Measurements from ENCODE around the gene SLC16A6. TPM values are rescaled to one million over a fixed set of nuclear protein-coding genes. Genes with fewer than 3 reads are reported as not detected.
"Not testable (repeated sequence)": the region's sequence is repeated elsewhere in the genome, so short reads cannot be mapped to it uniquely, and the experiment has no call there.

The SLC16A6 gene
- total RNA-seq, 2 donors from 2014 or later = 0.41 to 1.2 TPM

DNA sequence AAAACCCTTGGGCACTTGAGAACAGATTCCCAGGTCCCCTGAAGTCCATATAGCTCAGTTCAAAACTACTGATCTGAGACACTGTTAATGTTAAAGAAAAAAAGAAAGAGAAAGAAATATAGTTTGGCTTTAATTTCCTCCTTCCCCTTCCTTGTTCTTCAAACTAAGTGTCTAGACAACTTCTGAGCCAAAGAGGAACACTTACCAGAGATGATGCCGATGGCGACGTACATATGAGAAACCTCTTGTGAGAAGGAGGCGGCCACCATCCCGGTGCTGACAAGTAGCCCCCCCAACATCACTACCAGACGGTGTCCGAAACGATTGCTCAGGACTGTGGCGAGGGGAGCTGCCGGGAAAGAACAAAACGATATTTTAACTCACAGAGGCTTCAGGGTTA is 17.2 kb downstream of the SLC16A6 start:
- H3K27me3 ChIP-seq (replicated peaks; ENCODE audit: insufficient read depth) = no peaks in the 10 kb centered on the region
- H3K36me3 ChIP-seq = no peaks in the 10 kb centered on the region
- H3K27ac ChIP-seq = no peak overlapping the region
- no peak for DNase-seq (ENCODE audit: low spot score)
- TF ChIP-seq, protein P1, sequence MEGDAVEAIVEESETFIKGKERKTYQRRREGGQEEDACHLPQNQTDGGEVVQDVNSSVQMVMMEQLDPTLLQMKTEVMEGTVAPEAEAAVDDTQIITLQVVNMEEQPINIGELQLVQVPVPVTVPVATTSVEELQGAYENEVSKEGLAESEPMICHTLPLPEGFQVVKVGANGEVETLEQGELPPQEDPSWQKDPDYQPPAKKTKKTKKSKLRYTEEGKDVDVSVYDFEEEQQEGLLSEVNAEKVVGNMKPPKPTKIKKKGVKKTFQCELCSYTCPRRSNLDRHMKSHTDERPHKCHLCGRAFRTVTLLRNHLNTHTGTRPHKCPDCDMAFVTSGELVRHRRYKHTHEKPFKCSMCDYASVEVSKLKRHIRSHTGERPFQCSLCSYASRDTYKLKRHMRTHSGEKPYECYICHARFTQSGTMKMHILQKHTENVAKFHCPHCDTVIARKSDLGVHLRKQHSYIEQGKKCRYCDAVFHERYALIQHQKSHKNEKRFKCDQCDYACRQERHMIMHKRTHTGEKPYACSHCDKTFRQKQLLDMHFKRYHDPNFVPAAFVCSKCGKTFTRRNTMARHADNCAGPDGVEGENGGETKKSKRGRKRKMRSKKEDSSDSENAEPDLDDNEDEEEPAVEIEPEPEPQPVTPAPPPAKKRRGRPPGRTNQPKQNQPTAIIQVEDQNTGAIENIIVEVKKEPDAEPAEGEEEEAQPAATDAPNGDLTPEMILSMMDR (IDR thresholded peaks at IDR 0.05) = no peak
- H3K9me3 ChIP-seq = peaks cover 6% of the 10 kb centered on the region
- ATAC-seq (ENCODE audit: insufficient number of reproducible peaks, low FRiP score, low read depth) = no peak
- H3K4me1 ChIP-seq (ENCODE audit: control insufficient read depth in 1 of 2, low read depth in 2 of 2) = no peaks in the 10 kb centered on the region
- no peak overlapping the region for H3K4me3 ChIP-seq

DNA sequence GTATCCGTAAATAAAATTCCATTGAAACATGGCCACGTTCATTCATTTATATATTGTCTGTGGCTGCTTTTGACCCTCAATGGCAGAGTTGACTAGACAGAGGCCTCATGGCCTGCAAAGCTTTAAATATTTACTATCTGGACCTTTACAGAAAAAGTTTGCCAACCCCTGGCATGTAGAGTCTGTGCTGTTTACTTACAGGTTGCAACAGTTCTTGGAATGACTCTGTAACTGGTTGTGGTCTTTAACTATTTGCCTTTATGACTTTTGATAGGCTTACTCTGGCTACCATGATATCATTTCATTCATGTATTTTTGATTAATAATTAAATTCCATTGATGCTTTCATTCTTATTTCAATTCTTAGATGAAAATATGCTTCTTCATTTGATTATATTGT is 25.1 kb downstream of the SLC16A6 start:
- H3K4me1 ChIP-seq (ENCODE audit: control insufficient read depth in 1 of 2, low read depth in 2 of 2); H3K27ac ChIP-seq; ATAC-seq (ENCODE audit: insufficient number of reproducible peaks, low FRiP score, low read depth); H3K4me3 ChIP-seq; H3K36me3 ChIP-seq; H3K9me3 ChIP-seq; H3K27me3 ChIP-seq (replicated peaks; ENCODE audit: insufficient read depth); DNase-seq (ENCODE audit: low spot score): not testable (repeated sequence)

DNA sequence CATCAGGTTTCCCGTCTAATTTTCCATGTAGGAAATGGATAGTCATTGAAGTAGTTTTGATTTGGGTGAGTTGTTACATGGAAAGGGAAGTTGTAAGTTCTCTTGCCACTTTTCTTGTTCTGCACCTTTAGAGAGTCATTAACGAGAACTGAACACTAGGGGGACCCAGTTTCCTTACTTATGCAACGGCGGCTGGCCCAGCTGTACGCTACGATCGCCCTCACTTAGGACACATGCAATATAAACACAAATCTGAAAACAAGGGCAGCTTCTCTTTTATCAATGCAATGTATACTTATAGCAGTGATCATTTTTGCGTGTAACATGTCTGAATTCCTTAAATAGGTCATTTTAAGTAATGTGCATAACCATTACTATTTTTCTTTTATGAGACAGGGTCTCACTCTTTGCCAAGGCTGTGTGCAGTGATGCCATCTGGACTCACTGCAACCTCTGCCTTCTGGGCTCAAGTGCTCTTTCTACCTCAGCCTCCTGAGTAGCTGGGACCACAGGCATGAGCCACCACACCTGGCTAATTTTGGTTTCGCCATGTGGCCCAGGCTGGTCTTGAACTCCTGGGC is 27.7 kb downstream of the SLC16A6 start:
- Histone ChIP-seq H3K27ac (peak overlapping the region in 1 of 2 donors; percentile 34), H3K4me3 (peak overlapping the region; percentile 30), H3K4me1 (ENCODE audit: control insufficient read depth in 1 of 2, low read depth in 2 of 2) (peaks cover 0 to 13% of the 10 kb centered on the region in 2 donors)
- peak; percentile 68 for ATAC-seq (ENCODE audit: insufficient number of reproducible peaks, low FRiP score, low read depth)
- not testable (repeated sequence) for H3K27me3 ChIP-seq (replicated peaks; ENCODE audit: insufficient read depth); H3K36me3 ChIP-seq; H3K9me3 ChIP-seq; DNase-seq (ENCODE audit: low spot score)
- TF ChIP-seq, protein P1 (IDR thresholded peaks at IDR 0.05) = peak; percentile 68

DNA sequence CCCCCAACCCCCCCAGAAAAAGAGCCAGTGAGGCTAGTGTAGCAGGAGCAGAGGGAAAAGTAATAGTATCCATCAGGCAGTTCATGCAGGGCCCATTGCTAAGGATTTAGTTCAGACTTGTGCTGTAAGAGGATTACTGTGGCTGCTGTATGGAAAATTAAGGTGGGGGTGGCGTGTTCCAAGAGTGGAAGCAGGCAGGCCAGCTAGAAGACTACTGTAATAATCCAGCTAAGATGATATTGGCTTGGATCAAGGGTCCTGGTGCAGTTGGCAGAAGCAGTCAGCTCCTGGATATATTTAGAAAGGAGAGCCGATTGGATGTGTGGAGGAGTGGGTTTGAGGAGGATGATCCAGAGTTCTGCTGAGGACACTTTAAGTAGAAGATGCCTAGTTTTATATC is 28.5 kb downstream of the SLC16A6 start:
- H3K27ac ChIP-seq = peak overlapping the region in 1 of 2 donors; percentile 34
- not testable (repeated sequence) for DNase-seq (ENCODE audit: low spot score); ATAC-seq (ENCODE audit: insufficient number of reproducible peaks, low FRiP score, low read depth); H3K9me3 ChIP-seq; H3K36me3 ChIP-seq; H3K27me3 ChIP-seq (replicated peaks; ENCODE audit: insufficient read depth)
- H3K4me1 ChIP-seq (ENCODE audit: control insufficient read depth in 1 of 2, low read depth in 2 of 2) = peaks cover 0 to 13% of the 10 kb centered on the region in 2 donors
- peak overlapping the region; percentile 30 for H3K4me3 ChIP-seq

DNA sequence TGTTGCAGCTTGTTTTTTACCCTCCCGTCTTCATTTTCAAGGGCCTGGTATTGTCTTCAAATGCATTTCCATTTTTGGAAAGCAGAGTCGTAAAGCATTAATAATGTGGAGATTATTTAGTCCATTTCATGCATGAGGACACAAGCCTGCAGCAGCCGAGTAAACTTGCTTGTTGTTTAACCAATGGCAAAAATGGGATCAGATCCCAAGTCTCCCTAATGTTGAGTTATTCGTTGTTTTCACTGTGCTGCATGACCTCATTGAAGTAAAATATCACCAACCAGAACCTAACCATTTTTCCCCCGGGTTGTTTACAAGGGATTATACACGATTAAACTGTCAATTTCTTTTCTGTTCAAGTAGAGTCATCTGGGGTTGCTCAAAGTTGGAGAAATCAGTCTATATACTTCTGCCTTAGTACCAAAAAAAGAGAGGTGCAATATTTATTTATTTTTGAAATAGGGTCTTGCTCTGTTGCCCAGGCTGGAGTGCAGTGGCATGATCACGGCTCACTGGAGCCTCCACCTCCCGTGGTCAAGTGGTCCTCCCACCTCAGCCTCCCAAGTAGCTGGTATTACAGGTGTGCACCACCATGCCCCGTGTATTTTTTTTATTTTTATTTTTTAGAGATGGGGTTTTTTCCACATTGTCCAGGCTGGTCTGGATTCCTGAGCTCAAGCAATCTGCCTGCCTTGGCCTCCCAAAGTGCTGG is 30.7 kb downstream of the SLC16A6 start:
- DNase-seq (ENCODE audit: low spot score) (no peak), ATAC-seq (ENCODE audit: insufficient number of reproducible peaks, low FRiP score, low read depth) (no peak)
- no peaks in the 10 kb centered on the region for H3K9me3 ChIP-seq
- peaks cover 0 to 13% of the 10 kb centered on the region in 2 donors for H3K4me1 ChIP-seq (ENCODE audit: control insufficient read depth in 1 of 2, low read depth in 2 of 2)
- peaks cover 10% of the 10 kb centered on the region for H3K36me3 ChIP-seq
- H3K27ac ChIP-seq = no peak overlapping the region
- no peak overlapping the region for H3K4me3 ChIP-seq
- TF ChIP-seq, protein P1 (IDR thresholded peaks at IDR 0.05) = no peak
- no peaks in the 10 kb centered on the region for H3K27me3 ChIP-seq (replicated peaks; ENCODE audit: insufficient read depth)

DNA sequence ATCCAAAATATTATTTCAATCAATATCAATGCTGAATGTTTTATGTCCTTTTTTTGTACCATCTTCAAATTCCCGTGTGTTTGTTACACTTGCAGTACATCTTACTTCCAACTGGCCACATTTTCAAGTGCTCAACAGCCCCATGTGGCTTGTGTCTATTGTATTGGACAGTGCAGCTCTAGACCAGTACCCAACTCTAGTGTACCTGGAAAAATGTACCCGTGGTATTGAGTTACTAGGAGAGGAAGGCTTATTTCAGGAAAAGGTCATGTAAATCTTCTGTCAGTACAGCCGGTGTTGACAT is 31.3 kb downstream of the SLC16A6 start:
- H3K4me3 ChIP-seq = peak overlapping the region; percentile 55
- H3K27ac ChIP-seq; H3K27me3 ChIP-seq (replicated peaks; ENCODE audit: insufficient read depth); H3K9me3 ChIP-seq; DNase-seq (ENCODE audit: low spot score); ATAC-seq (ENCODE audit: insufficient number of reproducible peaks, low FRiP score, low read depth): not testable (repeated sequence)
- peaks cover 0 to 13% of the 10 kb centered on the region in 2 donors for H3K4me1 ChIP-seq (ENCODE audit: control insufficient read depth in 1 of 2, low read depth in 2 of 2)
- H3K36me3 ChIP-seq = peaks cover 16% of the 10 kb centered on the region

DNA sequence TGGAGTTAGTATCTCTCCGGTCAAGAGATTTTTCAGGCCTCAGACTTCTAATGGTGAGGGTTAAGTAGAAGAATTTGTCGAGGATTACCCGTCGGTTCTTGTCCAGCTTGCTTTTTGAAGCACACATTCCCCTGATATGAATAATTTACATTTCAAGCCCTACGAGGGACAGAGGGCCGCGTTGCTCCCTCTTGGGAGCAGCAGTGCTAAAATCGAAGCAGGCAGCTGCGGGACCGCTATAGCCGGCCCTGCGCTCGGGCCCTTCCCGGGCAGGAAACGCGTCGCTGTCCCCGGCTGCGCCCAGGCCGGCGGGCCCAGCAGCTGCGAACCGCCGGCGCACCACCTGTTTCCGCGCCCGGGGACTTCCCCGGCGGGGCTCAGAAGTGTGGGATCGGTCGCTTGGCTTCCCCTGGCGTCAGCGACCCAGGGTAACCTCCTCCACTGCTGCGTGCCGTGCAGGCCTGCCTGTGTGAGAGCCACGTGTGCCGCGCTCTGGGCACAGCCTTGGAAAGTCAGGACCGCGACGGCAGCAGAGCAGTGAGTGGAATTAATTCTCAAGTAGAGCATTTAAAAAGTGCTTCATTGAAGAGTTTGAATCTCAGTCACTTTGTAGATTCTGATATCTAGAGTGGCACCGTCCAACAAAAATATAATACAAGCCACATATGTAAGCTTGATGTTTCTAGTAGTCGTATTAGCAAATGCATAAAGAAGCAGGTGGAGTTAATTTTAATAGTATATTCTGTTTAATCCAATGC is 31.9 kb downstream of the SLC16A6 start:
- Histone ChIP-seq H3K4me3 (peak overlapping the region; percentile 55), H3K36me3 (peaks cover 16% of the 10 kb centered on the region), H3K27ac (peak overlapping the region; percentile 20 to 50), H3K4me1 (ENCODE audit: control insufficient read depth in 1 of 2, low read depth in 2 of 2) (peaks cover 0 to 13% of the 10 kb centered on the region in 2 donors)
- not testable (repeated sequence) for DNase-seq (ENCODE audit: low spot score); H3K9me3 ChIP-seq; H3K27me3 ChIP-seq (replicated peaks; ENCODE audit: insufficient read depth)
- ATAC-seq (ENCODE audit: insufficient number of reproducible peaks, low FRiP score, low read depth) = peak; percentile 42

All from thoracic aorta (tissue), 2 donors.